DND-41 (cell line): ENCODE results near the gene ANTXR2.

ENCODE experiments used
- ATAC-seq: fragments of 200-7000 bp; cut with Tn5 transposase; 3 replicates; pipeline ENCODE4 v1.9.1; 2021; ENCODE audit warnings: low read depth; ENCODE audit not compliant: insufficient read depth
- DNase-seq: peaks from one replicate; pipeline ENCODE4 v3.0.0-alpha.2; 2020
- H2AFZ ChIP-seq: 2 replicates; pipeline ENCODE4 v1.6.0; 2012; ENCODE audit warnings: low read depth, low read length
- H3K27ac ChIP-seq: 2 replicates; pipeline ENCODE4 v1.5.1; 2012; ENCODE audit warnings: low read length, inconsistent platforms
- H3K27me3 ChIP-seq: fragments of 200-600 bp; sonication (generic); 2 replicates; pipeline ENCODE4 v1.6.0; 2012; ENCODE audit warnings: low read length, mild to moderate bottlenecking, inconsistent platforms; ENCODE audit not compliant: insufficient read depth, poor library complexity
- H3K36me3 ChIP-seq: 2 replicates; pipeline ENCODE4 v1.5.1; 2012; ENCODE audit warnings: low read length, inconsistent platforms; ENCODE audit not compliant: insufficient read depth
- H3K4me1 ChIP-seq: 2 replicates; pipeline ENCODE4 v1.5.1; 2012; ENCODE audit warnings: mild to moderate bottlenecking, low read length; ENCODE audit not compliant: insufficient read depth
- H3K4me2 ChIP-seq: 2 replicates; pipeline ENCODE4 v1.6.0; 2012; ENCODE audit warnings: mild to moderate bottlenecking, moderate library complexity, low read length, inconsistent platforms; ENCODE audit not compliant: insufficient read depth
- H3K4me3 ChIP-seq, 2 experiments: fragments of 200-600 bp in 1 of 2; shearing (Covaris generic) in 1 of 2; 2 replicates each; pipeline ENCODE4 v1.5.1; 2012 to 2016; ENCODE audit warnings: inconsistent platforms in 2 of 2, low read length in 2 of 2, mild to moderate bottlenecking in 2 of 2, low read depth in 1 of 2, moderate library complexity in 1 of 2
- H3K79me2 ChIP-seq: 2 replicates; pipeline ENCODE4 v1.6.0; 2012; ENCODE audit warnings: low read length, inconsistent platforms; ENCODE audit not compliant: insufficient read depth
- H3K9ac ChIP-seq: 2 replicates; pipeline ENCODE4 v1.6.0; 2012; ENCODE audit warnings: low read depth, mild to moderate bottlenecking, inconsistent platforms, low read length, moderate library complexity
- H3K9me3 ChIP-seq: 2 replicates; pipeline ENCODE4 v1.5.1; 2012; ENCODE audit warnings: low read length, moderate library complexity, mild to moderate bottlenecking, inconsistent platforms; ENCODE audit not compliant: insufficient read depth, severe bottlenecking
- H4K20me1 ChIP-seq: 2 replicates; pipeline ENCODE4 v1.6.0; 2012; ENCODE audit warnings: low read length; ENCODE audit not compliant: insufficient read depth
- EZH2 ChIP-seq: IDR thresholded peaks from 3 replicates; pipeline ENCODE4 v1.6.1; 2012; ENCODE audit warnings: borderline replicate concordance, low read depth, mild to moderate bottlenecking, moderate library complexity, low read length, inconsistent platforms; ENCODE audit not compliant: severe bottlenecking
- TF ChIP-seq, protein P1 (sequence below): IDR thresholded peaks from 2 replicates; pipeline ENCODE4 v1.5.1; 2012; ENCODE audit warnings: borderline replicate concordance, low read length, moderate library complexity, mild to moderate bottlenecking; ENCODE audit not compliant: poor library complexity, severe bottlenecking; ENCODE audit errors: extremely low read depth

The ANTXR2 gene

GRCh38 chr4:80076681-80077080, 3.7 kb upstream of the ANTXR2 start:
- Histone ChIP-seq H3K9me3 (no peaks in the 10 kb centered on the region), H3K4me1 (peaks cover 33% of the 10 kb centered on the region), H3K79me2 (peaks cover 20% of the 10 kb centered on the region), H3K9ac (no peak overlapping the region), H3K4me3 (no peak overlapping the region), H3K4me2 (no peak overlapping the region), H4K20me1 (no peaks in the 10 kb centered on the region), H3K27ac (no peak overlapping the region), H2AFZ (no peak overlapping the region), H3K36me3 (no peaks in the 10 kb centered on the region; the same call in 1 of the 2 replicates), H3K27me3 (no peaks in the 10 kb centered on the region)
- DNase-seq (no peak), ATAC-seq (no peak)
- no peak for TF ChIP-seq EZH2
- TF ChIP-seq, protein P1, sequence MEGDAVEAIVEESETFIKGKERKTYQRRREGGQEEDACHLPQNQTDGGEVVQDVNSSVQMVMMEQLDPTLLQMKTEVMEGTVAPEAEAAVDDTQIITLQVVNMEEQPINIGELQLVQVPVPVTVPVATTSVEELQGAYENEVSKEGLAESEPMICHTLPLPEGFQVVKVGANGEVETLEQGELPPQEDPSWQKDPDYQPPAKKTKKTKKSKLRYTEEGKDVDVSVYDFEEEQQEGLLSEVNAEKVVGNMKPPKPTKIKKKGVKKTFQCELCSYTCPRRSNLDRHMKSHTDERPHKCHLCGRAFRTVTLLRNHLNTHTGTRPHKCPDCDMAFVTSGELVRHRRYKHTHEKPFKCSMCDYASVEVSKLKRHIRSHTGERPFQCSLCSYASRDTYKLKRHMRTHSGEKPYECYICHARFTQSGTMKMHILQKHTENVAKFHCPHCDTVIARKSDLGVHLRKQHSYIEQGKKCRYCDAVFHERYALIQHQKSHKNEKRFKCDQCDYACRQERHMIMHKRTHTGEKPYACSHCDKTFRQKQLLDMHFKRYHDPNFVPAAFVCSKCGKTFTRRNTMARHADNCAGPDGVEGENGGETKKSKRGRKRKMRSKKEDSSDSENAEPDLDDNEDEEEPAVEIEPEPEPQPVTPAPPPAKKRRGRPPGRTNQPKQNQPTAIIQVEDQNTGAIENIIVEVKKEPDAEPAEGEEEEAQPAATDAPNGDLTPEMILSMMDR = no peak

GRCh38 chr4:80075995-80076675, 3.1 kb upstream of the ANTXR2 start:
- H3K79me2 ChIP-seq = peaks cover 26% of the 10 kb centered on the region
- H3K27ac ChIP-seq = no peak overlapping the region
- H3K9ac ChIP-seq = no peak overlapping the region
- no peak for DNase-seq
- TF ChIP-seq EZH2 = no peak
- TF ChIP-seq, protein P1 = no peak
- no peak overlapping the region for H3K4me3 ChIP-seq
- peaks cover 38% of the 10 kb centered on the region for H3K4me1 ChIP-seq
- H2AFZ ChIP-seq = no peak overlapping the region
- no peaks in the 10 kb centered on the region; the same call in 1 of the 2 replicates for H3K36me3 ChIP-seq
- H3K27me3 ChIP-seq = no peaks in the 10 kb centered on the region
- H3K4me2 ChIP-seq = no peak overlapping the region
- no peak for ATAC-seq
- H4K20me1 ChIP-seq = no peaks in the 10 kb centered on the region
- no peaks in the 10 kb centered on the region for H3K9me3 ChIP-seq

DNA sequence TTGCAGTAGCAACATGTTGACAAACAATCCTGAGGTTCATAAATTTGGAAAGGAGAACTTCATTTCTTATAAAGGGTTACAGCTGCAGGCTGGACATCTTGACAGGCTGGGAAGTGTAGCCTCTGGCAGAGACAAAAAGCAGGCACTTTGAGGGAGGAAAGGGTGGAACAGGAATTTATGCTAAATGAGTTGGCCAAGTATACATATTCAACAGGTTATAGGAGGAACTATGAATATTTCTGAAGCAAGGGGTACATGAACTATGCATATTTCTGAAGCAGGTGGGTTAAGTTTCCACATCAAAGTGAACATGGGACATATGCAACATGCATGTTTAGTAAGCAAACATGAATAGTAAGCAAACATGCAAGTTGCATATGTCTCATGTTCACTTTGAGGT, 1.6 kb upstream of the ANTXR2 start:
- Histone ChIP-seq H3K9ac (no peak overlapping the region), H3K27ac (peak overlapping the region; percentile 89), H4K20me1 (no peaks in the 10 kb centered on the region), H3K4me1 (peaks cover 47% of the 10 kb centered on the region), H2AFZ (no peak overlapping the region), H3K4me2 (no peak overlapping the region; the same call in 1 of the 2 replicates), H3K27me3 (no peaks in the 10 kb centered on the region), H3K4me3 (no peak overlapping the region), H3K79me2 (peaks cover 41% of the 10 kb centered on the region), H3K9me3 (no peaks in the 10 kb centered on the region), H3K36me3 (peaks cover 11% of the 10 kb centered on the region)
- DNase-seq (no peak), ATAC-seq (no peak)
- TF ChIP-seq, protein P1 = no peak
